GM18867 (cell line): Measurements from ENCODE around the gene ZNF423.

ENCODE experiments used
- ATAC-seq: cut with Tn5 transposase; IDR thresholded peaks from one replicate; pipeline ENCODE4 v1.9.1; 2021; ENCODE audit warnings: mild to moderate bottlenecking, moderate library complexity; ENCODE audit not compliant: unreplicated experiment

The ZNF423 gene

DNA sequence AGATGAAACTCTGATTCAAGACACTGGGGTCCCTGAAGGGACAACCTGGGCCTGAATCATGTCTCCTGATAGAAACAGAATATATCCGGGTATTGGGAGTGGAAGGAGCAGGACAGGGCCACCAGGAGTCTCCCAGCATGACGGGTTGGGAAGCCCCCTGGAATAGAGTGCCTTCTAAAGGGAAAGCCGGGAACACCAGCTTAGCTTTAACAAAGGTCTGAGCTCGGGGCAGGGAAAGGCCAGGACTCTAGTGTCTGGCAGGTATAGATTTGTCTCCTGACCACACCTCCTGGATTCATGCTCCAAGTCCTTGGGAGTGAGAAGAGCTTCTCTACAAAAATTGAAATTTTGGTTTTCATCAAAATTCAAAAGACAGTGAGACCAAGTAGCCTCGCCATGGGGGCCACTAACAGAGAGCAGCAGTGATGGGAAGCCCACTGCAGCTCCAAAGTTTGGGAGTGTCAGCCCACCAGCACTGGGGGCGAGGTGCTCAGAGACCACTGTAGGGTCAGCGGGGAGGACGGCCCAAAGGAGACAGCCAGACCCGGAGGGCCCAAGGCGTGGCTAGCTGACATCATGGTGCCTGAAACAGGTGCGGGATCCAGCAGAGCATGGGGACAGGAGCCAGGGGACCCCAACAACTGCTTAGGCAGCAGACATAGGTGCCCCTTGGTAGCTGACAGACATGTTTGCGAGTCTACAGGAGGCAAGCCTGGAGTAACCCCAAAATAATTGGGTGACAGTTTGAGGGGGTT, 401.3 kb downstream of the ZNF423 start:
- no peak for ATAC-seq

DNA sequence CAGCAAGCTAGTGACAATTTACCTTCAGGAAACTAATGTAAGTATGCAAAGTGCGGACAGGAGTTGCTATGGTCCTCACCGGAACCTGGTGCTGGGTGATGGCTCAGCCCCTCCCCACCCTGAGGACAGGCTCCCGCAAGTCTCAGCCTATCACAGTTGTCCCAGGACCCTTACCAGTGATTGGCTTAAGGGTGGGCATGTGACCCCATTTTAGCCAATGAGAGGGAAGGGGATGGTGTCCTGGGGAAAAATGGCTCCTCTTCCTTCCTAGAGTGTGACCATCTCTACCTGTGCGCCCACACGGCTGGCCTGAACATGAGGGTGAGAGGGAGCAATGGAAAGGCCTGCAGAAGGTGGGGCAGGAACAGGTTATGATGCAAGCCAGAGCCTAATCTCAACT, 401.9 kb downstream of the ZNF423 start:
- ATAC-seq = no peak

DNA sequence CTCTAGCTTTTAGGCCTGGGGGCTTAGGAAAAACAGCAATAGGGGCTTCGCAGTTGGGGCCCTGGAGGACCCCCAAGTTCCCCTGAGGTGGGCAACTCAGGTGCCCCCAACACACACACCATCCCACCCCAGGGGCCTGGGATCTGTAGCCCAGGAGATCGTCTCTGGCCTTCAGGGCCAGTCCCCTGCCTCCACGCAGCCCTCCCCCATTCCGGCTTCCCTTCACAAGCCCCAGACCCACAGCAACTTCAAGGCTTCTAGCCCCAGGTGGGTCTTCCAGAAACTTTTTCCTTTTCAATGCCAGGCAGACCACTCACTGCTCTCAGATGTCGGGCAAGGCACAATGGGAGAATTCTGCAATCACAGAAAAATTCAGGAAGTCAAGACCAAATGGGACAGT, 402.9 kb downstream of the ZNF423 start:
- no peak for ATAC-seq

DNA sequence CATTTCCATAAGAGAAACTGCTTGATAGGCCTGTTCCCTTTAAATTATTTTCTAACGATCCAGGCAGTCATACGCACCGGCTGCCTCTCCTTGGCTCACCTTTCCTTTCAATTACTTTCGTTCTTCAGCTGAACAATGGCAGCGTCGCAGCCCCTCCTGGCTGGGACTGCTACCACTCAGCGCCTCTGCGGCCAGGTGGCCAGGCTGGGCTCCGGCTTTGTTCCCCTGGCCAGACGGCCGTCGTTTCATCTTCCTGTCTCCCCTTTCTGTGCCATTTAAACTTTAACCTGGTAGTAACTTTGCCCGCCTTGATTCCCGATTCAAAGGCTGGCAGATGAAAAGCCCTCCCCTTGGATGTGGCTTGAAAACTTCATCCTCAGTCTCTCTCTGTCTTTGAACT, 403.3 kb downstream of the ZNF423 start:
- ATAC-seq = no peak

- no peak for ATAC-seq
Observed at GRCh38 chr16:49452108-49452507, 403.8 kb downstream of the ZNF423 start.

DNA sequence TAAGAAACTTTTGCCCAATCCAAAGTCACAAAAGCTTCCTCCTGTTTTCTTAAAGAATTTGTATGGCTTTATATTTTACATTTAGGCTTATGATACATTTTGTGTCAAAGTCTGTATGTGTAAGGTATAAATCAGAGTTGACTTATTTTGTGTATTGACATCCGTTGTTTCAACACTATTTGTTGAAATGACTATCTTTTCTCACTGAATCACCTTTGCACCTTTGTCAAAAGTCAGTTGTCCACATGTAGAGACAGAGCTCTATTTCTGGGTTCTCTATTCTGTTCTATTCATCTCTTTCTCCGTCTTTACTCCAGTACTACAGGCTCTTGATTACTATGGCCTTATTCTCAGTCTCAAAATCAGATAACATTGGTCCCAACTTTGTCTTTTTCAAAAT, 409.1 kb downstream of the ZNF423 start:
- no peak for ATAC-seq

DNA sequence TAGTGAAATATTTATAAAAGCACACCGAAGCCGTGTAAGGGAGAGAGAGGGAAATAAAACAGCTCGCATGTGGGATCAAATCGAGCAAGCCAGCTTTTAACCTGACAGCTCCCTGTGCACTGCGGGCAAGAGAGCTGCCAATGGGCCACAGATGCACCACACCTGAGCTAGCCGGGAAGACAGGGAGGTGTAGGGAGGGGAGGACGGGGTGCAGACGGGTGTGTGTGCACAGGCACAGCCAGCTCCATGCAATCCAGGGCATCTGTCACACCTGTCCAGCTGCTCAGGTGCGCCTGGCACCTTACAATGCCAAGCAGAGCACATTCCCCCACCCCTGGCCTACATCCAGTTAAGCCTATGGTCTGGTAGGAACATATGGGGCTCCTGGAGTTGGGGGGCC, 412.3 kb downstream of the ZNF423 start:
- ATAC-seq = no peak

GRCh38 chr16:49442805-49443204, 413.1 kb downstream of the ZNF423 start:
- no peak for ATAC-seq

DNA sequence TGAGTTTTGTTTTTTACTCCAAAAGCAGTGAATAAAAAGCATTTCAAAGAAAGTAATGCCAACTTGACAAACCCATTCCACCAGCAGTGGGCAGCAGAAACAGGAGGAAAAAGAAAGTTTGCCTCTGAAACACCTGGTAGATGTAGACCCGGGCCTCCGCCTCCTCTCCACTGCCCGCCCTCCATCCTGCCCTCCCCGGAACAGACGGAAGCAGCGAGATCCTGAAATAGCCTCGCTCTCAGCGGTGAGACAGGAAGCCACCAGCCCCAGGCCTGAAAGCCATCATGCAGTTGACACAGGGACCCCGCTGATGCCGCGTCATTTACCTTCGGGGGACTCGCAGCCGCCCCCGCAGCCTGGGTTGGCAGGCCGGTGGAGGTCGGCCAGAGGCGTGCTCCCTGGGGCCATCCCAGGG, 414.5 kb downstream of the ZNF423 start:
- ATAC-seq = peak; percentile 97

- no peak for ATAC-seq
Observed at GRCh38 chr16:49440156-49441065, 415.5 kb downstream of the ZNF423 start.

GRCh38 chr16:49439676-49440075, 416.2 kb downstream of the ZNF423 start:
- no peak for ATAC-seq

DNA sequence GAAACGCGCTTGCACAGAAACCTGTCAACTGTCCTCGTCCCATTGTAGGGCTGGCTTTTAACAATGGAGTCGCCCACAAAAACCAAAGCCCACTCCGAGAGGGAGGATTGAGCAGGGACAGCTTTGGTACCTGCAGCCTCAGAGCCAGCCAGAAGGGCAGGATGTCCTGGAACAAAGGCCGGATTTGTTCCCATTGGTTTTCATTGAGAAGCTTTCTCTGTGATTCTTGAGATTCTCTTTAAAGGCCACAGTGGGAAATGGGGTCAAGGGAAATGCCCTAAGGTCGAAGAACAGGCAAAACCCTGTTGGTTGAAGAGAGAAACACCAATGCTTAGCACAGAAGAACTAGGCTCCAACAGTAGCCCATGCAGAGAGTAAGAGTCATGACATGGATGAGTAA, 416.9 kb downstream of the ZNF423 start:
- ATAC-seq = no peak
